Measurements from ENCODE around the gene DBNL.

DBNL gene

DNA sequence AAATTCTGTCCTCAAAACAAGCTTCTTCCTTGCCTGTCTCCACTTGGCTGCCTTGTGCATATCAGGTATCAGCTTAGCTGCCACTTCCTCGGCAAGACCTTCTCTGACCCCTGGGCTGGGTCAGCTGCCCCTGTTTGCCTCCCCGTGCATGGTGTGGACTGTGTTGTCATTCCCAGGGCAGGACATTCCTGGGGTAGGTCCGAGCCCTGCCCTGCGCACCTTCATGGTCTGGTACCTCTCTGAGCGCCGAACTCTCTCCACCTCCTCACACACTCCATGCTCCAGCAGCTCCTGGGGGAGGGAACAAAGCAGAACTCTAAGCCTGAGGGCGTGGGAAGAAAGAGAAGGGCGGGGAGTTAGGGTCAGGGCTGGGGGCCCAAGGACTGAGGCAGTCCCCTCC is 34.0 kb downstream of the DBNL start:
- TF ChIP-seq, protein P1, sequence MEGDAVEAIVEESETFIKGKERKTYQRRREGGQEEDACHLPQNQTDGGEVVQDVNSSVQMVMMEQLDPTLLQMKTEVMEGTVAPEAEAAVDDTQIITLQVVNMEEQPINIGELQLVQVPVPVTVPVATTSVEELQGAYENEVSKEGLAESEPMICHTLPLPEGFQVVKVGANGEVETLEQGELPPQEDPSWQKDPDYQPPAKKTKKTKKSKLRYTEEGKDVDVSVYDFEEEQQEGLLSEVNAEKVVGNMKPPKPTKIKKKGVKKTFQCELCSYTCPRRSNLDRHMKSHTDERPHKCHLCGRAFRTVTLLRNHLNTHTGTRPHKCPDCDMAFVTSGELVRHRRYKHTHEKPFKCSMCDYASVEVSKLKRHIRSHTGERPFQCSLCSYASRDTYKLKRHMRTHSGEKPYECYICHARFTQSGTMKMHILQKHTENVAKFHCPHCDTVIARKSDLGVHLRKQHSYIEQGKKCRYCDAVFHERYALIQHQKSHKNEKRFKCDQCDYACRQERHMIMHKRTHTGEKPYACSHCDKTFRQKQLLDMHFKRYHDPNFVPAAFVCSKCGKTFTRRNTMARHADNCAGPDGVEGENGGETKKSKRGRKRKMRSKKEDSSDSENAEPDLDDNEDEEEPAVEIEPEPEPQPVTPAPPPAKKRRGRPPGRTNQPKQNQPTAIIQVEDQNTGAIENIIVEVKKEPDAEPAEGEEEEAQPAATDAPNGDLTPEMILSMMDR (IDR thresholded peaks at IDR 0.05; ENCODE audit: insufficient read depth, missing control alignments), result no peak
- no peak for FAIRE-seq
- no peak for DNase-seq (ENCODE audit: insufficient read length, low spot score)

DNA sequence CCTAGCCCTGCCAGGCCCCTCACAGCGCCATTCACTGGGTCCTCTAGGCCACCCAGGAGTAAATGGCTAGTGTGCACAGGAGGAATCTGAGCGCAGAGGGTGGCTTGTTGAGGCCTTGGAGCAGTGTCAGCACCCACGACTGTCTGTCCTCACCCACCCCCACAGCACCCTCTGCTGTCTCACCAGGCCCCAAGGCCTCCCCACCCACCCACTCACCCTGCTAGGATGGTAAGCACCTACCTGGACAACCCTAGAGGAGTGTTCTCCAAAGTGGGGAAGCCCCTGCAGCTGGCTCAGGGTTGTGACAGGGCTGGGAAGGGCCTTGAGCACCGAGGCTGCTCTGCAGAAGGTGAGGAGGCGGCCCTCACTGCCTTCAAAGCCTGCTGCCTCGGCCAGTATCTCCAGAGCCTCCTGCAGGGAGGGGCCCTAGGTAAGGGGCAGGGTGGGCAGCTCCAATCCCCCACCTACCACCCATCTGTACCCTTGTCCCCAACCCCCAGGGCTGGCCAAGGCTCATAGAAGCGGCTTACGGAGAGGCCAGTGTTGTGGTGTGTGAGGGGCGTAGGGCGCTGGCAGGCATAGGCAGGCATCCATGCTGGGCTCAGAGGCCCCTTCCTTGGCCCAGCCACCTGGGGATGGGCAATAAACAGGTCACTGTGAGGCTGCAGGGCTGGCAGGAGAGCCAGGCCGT is 35.0 kb downstream of the DBNL start:
- no peak for FAIRE-seq
- DNase-seq (ENCODE audit: insufficient read length, low spot score), result no peak
- TF ChIP-seq, protein P1 (IDR thresholded peaks at IDR 0.05; ENCODE audit: insufficient read depth, missing control alignments), result no peak

DNA sequence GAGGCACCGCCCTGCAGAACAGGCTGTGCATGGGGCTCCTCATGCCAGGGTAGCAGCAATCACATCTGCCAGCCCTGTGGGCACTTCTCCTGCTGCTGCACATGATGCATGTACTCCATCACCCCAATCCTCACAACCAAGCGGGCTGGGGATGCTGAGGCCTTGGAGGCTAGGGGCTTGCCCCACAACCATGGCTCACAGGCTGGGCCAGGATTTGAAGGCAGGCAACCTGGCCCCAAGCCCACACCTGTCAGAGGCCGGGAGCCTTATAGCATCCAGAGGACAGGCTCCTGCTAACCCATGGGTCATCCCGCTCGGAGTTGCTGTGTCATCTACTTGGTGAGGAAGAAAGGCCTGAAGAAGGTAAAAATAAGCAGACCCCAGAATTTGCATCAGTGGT is 35.6 kb downstream of the DBNL start:
- TF ChIP-seq, protein P1 (IDR thresholded peaks at IDR 0.05; ENCODE audit: insufficient read depth, missing control alignments), result no peak

GRCh38 chr7:44080686-44081265 is 36.3 kb downstream of the DBNL start:
- DNase-seq (ENCODE audit: insufficient read length, low spot score) (no peak), FAIRE-seq (no peak)
- TF ChIP-seq, protein P1 (IDR thresholded peaks at IDR 0.05; ENCODE audit: insufficient read depth, missing control alignments), result no peak

More for the DNA sequence above, 35.6 kb downstream of the DBNL start:
- FAIRE-seq (no peak), DNase-seq (ENCODE audit: insufficient read length, low spot score) (no peak)

- no peak for DNase-seq (ENCODE audit: insufficient read length, low spot score)
- no peak for FAIRE-seq
Observed at GRCh38 chr7:44081266-44081748, 36.8 kb downstream of the DBNL start.

GRCh38 chr7:44082541-44083207 is 38.2 kb downstream of the DBNL start:
- FAIRE-seq, result no peak
- TF ChIP-seq, protein P1 (IDR thresholded peaks at IDR 0.05; ENCODE audit: insufficient read depth, missing control alignments), result no peak
- peak; percentile 89 for DNase-seq (ENCODE audit: insufficient read length, low spot score)

More at GRCh38 chr7:44081266-44081748, 36.8 kb downstream of the DBNL start:
- TF ChIP-seq, protein P1 (IDR thresholded peaks at IDR 0.05; ENCODE audit: insufficient read depth, missing control alignments), result no peak
